Measurements from ENCODE around the gene QRICH2. TPM values are rescaled to one million over a fixed set of nuclear protein-coding genes. Genes with fewer than 3 reads are reported as not detected.
A peak's percentile ranks its signal among the peaks of the same experiment; 100 is the strongest.
"Not testable (repeated sequence)": the region's sequence is repeated elsewhere in the genome, so short reads cannot be mapped to it uniquely, and the experiment has no call there.

Gene QRICH2, protein sequence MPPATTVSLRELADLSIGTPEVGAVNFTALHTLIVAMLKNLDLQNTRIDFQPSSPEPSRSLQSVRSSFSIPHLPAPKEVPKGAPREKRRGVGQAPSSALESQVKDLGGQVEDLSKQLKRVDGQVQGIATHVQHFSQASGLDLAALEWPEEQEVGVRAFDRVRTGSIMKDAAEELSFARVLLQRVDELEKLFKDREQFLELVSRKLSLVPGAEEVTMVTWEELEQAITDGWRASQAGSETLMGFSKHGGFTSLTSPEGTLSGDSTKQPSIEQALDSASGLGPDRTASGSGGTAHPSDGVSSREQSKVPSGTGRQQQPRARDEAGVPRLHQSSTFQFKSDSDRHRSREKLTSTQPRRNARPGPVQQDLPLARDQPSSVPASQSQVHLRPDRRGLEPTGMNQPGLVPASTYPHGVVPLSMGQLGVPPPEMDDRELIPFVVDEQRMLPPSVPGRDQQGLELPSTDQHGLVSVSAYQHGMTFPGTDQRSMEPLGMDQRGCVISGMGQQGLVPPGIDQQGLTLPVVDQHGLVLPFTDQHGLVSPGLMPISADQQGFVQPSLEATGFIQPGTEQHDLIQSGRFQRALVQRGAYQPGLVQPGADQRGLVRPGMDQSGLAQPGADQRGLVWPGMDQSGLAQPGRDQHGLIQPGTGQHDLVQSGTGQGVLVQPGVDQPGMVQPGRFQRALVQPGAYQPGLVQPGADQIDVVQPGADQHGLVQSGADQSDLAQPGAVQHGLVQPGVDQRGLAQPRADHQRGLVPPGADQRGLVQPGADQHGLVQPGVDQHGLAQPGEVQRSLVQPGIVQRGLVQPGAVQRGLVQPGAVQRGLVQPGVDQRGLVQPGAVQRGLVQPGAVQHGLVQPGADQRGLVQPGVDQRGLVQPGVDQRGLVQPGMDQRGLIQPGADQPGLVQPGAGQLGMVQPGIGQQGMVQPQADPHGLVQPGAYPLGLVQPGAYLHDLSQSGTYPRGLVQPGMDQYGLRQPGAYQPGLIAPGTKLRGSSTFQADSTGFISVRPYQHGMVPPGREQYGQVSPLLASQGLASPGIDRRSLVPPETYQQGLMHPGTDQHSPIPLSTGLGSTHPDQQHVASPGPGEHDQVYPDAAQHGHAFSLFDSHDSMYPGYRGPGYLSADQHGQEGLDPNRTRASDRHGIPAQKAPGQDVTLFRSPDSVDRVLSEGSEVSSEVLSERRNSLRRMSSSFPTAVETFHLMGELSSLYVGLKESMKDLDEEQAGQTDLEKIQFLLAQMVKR (N-terminal part only)
- polyA plus RNA-seq (ENCODE audit: insufficient read length), result 3.5 TPM

DNA sequence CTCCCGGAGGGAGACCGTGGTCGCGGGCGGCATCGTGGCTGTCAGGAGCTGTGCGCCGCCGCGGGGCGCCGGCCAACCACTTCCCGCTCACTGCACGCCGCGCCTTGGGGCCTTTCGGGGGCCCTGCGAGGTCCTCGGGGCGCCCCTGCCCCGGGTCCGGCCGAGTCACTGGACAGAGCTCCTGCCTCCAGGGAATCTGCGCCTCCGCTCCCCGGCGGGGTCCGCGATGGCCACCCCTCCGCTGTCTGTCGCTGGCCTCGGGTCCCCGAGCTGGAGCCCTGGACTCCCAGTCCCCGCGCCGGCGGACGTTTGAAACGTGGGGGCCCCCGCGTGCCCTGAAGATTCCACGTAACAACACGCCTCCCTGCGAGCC, at the start of gene QRICH2:
Gene QRICH2 (minus strand): TSS at position 311 of the 373 bp plus-strand sequence. CDS start 278 bp downstream, at position 33.
- no peak for DNase-seq (ENCODE audit: low read depth)

DNA sequence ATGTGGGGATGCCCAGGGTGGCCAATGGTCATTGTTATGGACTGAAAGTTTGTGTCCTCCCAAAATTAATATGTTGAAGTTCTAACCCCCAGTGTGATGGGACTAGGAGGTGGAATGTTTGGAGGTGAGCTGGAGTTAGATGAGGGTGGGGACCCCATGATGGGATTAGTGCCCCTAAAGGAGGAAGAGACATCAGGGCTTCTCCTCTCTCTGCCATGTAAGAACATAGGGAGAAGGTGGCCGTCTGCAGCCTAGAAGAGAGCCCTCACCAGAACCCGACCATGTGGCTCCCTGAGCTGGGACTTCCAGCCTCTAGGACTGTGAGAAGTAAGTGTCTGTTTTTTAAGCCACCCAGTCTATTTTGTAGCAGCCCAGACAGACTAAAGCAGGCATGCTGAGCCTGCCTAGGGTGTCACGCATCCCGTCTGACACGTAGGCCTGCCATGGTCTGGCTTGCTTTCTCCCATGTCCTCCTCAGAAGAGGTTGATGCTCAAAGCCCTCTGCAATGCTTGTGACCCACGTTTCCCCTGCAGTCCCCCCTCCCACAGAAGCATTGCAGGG, 49.6 kb upstream of the QRICH2 start:
- DNase-seq (ENCODE audit: low read depth), result no peak

DNA sequence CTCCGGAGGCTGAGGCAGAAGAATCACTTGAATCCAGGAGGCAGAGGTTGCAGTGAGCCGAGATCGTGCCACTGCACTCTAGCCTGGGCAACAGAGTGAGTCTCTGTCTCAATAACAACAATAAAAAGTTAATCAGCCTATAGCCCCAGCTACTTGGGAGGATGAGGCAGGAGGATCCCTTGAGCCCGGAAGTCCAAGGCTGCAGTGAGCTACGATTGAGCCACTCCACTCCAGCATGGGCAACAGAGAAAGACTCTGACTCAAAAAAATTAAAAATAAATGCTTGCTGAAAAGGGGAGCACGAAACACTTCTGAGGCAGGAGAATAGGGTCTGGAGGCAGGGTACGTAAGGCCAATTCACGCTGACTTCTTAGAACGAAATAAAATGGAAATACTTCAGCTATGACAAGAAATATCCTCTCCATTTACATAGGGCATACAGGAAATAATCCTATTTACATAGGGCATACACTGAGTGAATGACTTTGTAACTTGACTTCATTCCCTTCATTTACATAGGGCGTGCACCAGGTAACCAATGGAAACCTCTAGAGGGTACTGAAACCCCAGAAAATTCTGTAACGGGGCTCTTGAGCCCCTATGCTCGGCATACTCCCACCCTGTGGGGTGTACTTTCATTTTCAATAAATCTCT, 48.9 kb upstream of the QRICH2 start:
- DNase-seq (ENCODE audit: low read depth), result no peak

DNA sequence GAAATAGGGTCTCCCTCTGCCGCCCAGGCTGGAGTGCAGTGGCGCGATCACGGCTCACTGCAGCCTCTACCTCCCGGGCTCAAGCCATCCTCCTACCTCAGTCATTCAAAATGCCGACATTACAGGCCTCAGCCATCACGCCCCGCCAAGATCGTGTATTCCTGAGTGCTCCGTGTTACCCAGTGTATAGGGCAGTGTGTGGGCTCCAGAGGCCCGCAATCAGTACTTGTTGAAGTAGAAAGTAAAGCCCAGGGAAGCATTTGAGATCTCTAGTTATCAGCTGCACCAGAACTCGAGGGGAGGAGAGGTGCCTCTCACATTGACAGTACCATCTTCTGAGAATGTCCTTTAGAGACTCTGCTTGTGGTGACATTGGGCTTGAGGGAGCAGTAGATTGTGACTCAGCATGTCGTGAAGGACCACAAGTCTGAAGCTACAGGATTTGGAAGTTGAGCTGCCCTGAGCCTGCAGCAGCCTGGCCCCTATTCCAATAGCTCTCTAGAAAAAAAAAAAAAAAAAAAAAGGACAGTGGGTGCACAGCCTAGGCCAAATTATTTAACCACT, 46.8 kb upstream of the QRICH2 start:
- DNase-seq (ENCODE audit: low read depth), result no peak

DNA sequence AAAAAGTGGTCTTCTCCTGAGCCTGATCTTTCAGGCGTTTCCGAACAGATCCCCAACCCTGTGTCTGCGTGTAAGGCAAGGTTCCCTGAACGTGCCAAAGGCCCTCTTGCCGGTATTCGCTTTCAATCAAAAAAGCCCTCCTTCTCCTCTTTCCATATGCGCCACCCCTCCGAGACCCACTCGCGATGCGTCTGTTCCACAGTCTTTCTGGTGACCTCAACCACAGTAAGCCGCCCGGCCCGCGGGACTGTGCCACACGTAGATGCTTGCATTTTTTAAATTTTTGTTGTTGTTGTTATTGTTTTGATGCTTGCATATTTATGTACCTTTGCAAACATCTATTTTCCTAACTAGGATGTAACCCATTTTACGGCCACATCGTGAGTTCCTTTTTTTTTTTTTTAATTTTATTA, 46.2 kb upstream of the QRICH2 start:
- no peak for DNase-seq (ENCODE audit: low read depth)

DNA sequence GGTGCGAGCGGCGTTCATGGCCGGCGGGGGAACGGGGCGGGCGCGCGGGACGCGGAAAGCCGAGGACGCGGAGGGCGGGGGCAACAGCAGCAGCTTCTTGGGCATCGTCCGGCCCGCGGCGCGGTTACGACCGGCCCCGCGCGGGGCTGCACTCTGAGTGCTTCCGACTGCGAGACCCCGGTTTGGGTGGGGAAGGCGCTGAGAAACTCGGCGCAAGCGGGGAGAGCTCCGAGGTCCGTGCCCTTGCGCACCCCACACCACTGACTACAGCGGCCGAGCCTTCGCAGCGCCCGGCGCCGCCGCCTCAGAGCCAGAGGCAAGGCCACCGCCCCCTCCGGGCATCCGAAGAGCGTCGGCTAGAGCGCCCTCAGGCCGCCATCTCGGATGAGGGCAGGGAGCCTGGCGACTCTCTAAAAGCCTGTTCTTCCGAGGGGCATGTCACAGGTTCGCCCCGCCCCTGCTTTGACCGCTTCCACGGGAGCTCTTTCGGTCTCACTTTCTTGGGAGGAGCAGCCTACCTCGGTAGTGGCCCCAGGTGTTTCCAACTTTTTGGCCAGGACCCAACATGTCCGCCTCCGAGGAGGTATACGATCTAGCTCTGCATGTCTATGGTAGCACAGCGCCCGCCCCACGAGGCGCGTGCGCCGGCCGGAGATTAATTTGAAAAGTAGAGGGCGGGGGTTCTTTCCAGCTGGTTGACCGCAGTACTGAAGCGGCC, 45.7 kb upstream of the QRICH2 start, which contains the start of gene PRPSAP1:
Gene PRPSAP1 (minus strand): TSS at position 318 of the 718 bp plus-strand sequence. CDS start 213 bp downstream, at position 105.
- peak; percentile 77 for DNase-seq (ENCODE audit: low read depth)

DNA sequence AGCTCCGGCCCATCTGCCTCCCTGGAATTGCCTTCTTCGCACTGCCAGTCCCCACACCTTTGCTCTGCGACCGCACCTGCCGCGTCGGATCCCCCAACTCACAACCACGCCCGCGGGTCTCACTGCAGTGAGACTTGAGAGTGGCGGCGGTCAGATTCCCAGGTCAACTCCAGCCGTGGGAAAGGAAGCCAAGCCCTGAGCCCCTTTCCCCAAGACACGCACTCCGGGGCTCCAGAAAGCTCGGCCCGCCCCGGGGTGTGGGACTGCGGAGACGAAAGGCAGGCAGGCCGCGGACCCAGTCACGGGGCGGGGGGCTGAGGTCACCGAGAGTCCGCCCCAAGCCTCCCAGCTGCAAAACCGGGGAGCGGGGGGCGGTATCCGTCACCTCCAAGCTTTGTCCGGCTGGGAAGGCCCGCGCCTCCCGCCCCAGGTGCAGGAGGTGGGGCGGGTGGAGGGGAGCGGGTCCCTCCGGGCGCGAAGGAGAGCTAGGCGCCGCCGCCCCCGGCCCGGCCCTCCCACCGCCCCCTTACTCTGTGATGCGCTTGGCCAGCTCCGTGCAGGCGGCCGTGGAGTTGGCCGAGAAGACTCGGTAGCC, 45.0 kb upstream of the QRICH2 start:
- DNase-seq (ENCODE audit: low read depth), result no peak

DNA sequence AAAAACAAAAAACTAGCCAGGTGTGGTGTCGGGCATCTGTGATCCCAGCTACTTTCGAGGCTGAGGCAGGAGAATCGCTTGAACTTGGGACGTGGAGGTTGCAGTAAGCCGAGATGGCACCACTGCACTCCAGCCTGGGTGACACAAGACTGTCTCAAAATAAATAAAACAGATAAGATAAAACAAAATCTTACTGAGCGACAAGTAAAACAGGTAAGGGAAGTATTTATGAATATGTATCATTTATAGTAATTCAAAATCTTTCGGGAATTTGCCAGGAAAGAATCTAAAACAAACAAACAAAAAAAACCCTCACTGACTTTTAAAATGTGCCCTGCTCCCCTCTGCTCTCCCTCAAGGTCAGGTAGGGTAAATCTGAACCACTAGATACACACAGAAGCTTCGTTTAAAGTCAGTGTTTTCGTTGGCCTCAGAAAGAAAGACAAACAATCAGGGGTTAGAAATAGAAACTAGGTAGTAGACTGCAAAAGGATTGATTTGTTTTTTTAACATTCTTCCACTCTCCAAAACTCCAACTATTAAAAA, 43.5 kb upstream of the QRICH2 start:
- DNase-seq (ENCODE audit: low read depth), result no peak

DNA sequence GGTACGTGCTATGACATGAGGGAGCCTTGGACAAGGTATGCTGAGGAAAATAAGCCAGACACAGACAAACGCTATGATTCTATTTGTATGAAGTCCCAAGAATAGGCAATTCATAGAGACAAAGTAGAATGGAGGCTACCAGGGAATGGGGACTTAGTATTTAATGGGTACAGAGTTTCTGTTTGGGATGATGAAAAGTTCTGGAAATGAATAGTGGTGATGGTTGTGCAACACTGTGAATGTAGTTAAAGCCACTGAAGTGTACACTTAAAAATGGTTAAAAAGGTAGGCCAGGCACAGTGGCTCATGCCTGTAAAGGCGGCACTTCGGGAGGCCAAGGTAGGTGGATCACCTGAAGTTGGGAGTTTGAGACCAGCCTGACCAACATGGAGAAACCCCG, 42.4 kb upstream of the QRICH2 start:
- DNase-seq (ENCODE audit: low read depth), result no peak

DNA sequence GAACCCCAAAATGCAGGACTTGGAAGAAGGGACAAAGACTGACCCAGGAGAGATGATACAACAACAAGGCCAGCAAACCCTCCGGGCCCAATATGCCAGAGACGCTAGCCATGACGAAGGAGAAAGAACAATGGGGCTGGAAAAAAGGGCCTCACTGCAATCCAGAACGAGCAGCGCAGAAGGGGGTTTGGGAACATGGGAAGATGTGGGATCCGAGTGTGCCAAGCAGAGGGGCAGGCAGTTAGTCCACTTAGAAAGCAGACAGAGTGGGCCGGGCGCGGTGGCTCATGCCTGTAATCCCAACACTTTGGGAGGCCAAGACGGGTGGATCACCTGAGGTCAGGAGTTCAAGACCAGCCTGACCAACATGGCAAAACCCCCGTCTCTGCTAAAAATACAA, 38.9 kb upstream of the QRICH2 start:
- not testable (repeated sequence) for DNase-seq (ENCODE audit: low read depth)

DNA sequence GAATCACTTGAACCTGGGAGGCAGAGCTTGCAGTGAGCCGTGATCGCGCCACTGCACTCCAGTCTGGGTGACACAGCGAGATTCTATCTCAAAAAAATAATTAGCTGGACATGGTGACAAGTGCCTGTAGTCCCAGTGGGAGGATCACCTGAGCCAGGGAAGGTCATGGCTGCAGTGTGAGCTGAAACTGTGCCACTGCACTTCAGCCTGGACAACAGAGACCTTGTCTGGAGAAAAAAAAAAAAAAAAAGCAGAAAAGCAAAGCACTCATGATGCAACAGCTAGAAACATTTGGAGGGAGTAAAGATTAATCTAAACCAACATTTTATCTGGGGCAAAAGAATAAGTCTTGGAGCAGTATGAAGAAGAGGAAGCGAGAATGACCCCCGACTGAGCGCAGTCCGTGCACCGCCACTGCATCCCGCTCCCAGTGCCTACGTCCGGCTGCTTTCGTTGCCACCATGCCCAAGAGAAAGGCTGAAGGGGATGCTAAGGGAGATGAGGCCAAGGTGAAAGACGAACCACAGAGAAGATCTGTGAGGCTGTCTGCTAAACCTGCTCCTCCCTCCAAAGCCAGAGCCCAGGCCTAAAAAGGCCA, 37.4 kb upstream of the QRICH2 start:
- DNase-seq (ENCODE audit: low read depth), result no peak

DNA sequence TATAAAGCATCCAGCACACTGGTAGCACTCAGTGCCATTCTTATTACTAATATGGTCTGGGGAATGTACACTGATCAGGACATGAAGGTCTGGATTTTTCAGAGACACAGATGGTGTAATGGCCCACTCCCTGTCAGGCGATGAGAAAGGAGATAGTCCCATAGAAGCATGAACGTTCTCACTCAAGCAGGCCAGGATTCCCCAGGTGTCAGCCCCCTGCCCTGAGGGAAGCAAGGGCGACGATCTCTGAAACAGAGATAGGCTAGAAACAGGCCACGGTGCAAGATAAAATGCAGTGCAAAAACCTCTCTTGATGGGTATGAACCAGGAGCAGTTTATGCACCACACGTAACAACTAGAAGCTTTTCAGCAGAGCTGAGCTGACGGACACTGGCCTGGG, 35.0 kb upstream of the QRICH2 start:
- DNase-seq (ENCODE audit: low read depth), result no peak

DNA sequence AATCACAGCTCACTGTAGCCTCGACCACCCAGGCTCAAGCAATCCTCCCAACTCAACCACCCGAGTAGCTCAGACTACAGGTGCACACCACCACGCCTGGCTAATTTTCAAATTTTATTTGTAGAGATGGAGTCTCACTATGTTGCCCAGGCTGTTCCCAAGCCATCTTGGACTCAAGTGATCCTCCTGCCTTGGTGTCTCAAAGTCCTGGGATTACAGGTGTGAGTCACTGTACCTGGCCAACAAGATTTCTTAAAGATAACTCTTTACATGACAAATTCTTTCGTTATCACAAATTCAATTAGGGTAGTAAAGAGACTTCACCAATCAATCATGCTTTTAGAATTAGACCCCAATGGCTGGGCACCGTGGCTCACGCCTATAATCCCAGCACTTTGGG, 33.2 kb upstream of the QRICH2 start:
- DNase-seq (ENCODE audit: low read depth), result no peak

DNA sequence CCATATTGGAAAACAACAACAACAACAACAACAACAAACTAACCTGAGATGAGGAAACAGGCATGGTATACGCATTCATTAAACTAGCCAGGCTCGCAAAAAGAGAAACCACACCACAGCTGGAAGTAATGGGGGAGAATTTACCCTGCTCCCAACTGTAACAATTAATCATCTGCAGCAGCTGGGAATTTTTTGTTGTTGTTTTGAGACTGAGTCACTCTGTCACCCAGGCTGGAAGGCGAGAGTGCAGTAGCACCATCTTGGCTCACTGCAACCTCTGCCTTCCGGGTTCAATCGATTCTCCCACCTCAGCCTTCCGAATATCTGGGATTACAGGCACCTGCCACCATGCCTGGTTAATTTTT, 29.3 kb upstream of the QRICH2 start:
- DNase-seq (ENCODE audit: low read depth), result no peak

DNA sequence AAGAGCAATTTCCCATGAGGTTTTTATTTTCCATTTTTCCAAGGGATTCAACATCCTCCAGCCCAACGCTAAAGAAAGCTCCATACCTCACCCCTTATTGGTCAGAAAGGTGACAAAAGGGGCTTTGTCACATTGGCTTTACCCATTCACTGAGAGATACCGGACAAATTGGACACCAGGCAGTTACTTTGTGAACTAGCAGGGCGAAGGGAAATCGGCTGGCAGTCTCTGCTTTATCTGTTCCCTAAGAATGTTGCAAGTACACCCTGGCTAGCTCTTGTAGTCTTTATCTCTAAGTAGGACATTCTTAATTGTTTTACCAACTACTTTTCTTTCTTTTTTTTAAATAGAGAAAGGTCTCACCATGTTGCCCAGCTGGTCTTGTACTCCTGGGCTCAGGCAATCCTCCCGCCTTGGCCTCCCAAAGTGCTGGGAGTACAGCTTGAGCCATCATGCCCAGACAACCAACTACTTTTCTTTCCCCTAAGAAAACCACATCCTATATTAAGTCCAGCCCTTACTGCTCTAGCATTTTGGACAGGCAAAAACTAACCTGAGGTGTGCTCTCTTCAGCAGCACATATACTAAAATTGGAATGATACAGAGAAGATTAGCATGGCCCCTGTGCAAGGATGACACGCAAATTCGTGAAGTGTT, 28.8 kb upstream of the QRICH2 start:
- DNase-seq (ENCODE audit: low read depth), result no peak

DNA sequence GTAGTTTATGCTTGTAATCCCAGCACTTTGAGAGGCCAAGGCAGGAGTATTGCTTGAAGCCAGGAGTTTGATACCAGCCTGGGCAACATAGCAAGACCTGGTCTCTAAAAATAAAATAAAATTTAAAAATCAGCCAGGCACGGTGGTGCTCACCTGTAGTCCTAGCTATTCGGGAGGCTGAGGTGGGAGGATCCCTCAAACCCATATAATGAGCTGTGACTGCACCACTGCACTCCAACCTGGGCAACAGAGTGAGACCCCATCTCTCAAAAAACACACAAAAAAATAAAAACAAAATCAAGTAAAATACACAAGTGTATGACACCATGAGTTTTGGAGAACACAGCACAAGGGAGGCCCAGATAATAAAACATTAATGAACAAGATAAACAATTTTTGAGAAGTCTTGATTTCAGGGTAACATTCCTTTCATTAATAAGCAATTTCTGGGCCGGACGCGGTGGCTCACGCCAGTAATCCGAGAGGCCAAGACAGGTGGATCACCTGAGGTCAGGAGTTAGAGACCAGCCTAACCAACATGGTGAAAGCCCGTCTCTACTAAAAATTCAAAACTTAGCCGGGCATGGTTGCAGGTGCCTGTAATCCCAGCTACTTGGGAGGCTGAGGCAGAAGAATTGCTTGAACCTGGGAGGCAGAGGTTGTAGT, 27.8 kb upstream of the QRICH2 start:
- no peak for DNase-seq (ENCODE audit: low read depth)

DNA sequence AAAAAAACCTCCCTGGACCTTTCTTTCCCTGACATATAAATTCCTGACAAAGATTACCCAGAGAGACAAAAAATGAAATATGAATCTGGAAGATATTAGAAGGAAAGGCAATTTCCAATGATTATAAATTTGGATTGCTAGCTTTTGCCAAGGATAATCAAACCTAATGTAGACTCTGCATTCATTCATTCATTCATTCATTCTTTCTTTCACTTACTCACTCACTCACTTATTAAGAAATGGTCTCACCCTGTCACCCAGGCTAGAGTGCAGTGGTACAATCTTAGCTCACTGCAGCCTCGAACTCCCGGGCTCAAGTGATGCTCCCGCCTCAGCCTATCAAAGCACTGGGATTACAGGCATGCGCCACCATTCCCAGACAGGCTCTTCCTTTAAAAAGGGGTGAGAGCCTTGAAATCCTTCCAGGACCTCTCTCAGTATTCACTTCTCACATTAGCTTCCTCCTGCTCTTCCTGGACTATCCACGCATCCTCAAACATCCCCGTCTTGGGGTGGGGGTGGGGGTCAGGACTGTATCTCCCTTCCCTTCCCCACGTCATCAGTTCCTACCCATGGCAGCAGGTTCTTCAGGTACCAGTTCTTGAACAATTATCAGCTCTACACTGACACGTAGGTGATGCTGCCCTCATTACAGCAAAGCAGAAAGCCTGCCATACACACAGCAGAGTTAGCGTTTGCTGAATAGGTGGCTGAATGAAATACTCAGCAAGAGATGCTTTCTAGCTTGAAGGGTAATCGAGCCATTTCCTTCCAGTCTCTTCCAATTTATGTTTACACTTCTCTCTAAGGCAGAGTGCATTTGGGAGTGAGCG, 25.8 kb upstream of the QRICH2 start:
- no peak for DNase-seq (ENCODE audit: low read depth)
